Spleen (tissue), 11 donors: ENCODE measurements around the gene TMEM92. TPM values are rescaled to one million over a fixed set of nuclear protein-coding genes. Genes with fewer than 3 reads are reported as not detected.

ENCODE experiments used
- DNase-seq: peaks from one replicate; pipeline ENCODE4 v3.0.0-alpha.2; 2020
- H3K27ac ChIP-seq, 8 donors: fragments of 200-600 bp; sonication (generic) in 7 of 8; 1 replicate in 4 of 8; 2 replicates in 4 of 8; pipeline versions ENCODE4 v1.5.0 to v1.8.0; 2016 to 2021; ENCODE audit warnings: inconsistent platforms in 4 of 8, mild to moderate bottlenecking in 4 of 8, moderate library complexity in 1 of 8
- H3K27me3 ChIP-seq, 7 donors: fragments of 200-600 bp; sonication (generic) in 6 of 7; replicated peaks in 1 of 7; 1 replicate in 4 of 7; 2 replicates in 3 of 7; pipeline versions ENCODE4 v1.5.0 to v1.8.0; 2016 to 2021; ENCODE audit warnings: inconsistent platforms in 3 of 7, mild to moderate bottlenecking in 1 of 7
- H3K36me3 ChIP-seq, 6 donors: fragments of 200-600 bp; sonication (generic) in 5 of 6; 1 replicate in 4 of 6; 2 replicates in 2 of 6; pipeline versions ENCODE4 v1.5.0 to v1.8.0; 2016 to 2021; ENCODE audit warnings: inconsistent platforms in 2 of 6
- H3K4me1 ChIP-seq, 6 donors: fragments of 200-600 bp; sonication (generic) in 5 of 6; 1 replicate in 3 of 6; 2 replicates in 3 of 6; pipeline versions ENCODE4 v1.5.0 to v1.8.0; 2016 to 2021; ENCODE audit warnings: inconsistent platforms in 3 of 6
- H3K4me3 ChIP-seq, 8 donors: fragments of 200-600 bp; sonication (generic) in 7 of 8; 1 replicate in 4 of 8; 2 replicates in 4 of 8; pipeline versions ENCODE4 v1.5.0 to v1.8.0; 2016 to 2021; ENCODE audit warnings: inconsistent platforms in 4 of 8, mild to moderate bottlenecking in 4 of 8, moderate library complexity in 2 of 8
- H3K9me3 ChIP-seq, 8 donors: fragments of 200-600 bp; sonication (generic) in 7 of 8; 1 replicate in 4 of 8; 2 replicates in 4 of 8; pipeline versions ENCODE4 v1.5.0 to v1.8.0; 2016 to 2021; ENCODE audit warnings: inconsistent platforms in 4 of 8
- POLR2A ChIP-seq, 3 donors: fragments of 450-650 bp; IDR thresholded peaks; one replicate each; pipeline ENCODE4 v1.5.1; 2017; ENCODE audit warnings: antibody characterized with exemption in 3 of 3, mild to moderate bottlenecking in 1 of 3
- POLR2AphosphoS5 ChIP-seq, 3 donors: sonication (generic); formaldehyde crosslinking; IDR thresholded peaks; one replicate each; pipeline ENCODE4 v1.5.1; 2017; ENCODE audit warnings: antibody characterized with exemption in 3 of 3
- WGBS, 5 donors: extraction: QIAGEN DNeasy Blood & Tissue Kit in 3 of 5; methylation state at CpG; one replicate each; pipeline versions ENCODE4 v1.1.5 to v1.1.7; 2013 to 2018; 5-methylcytosine and 5-hydroxymethylcytosine counted together
- intact Hi-C: fragments of 100-400 bp; cut with DNase I; formaldehyde crosslinking; loops from one replicate; pipeline ENCODE4 v1.15.0; 2023; ENCODE audit warnings: low total_unique reads
- polyA plus RNA-seq, 3 donors: library from polyadenylated mRNA; stranded (reverse); fragments of 200-250 nt; gene quantifications; one replicate each; pipeline ENCODE4 v1.2.1, GENCODE V29; 2013
- total RNA-seq, 7 donors: library from RNA; depleted of rRNA in 3 of 7; stranded (reverse); fragments of >200 nt in 3 of 7; fragmentation: NEBNext Ultra II Directional in 4 of 7; extraction: Animal tissue kit (Norgen Biotek cat#: 25700) in 4 of 7; gene quantifications; one replicate each; pipeline versions ENCODE4 v1.1.0 to v1.2.1, GENCODE V29; 2016 to 2021
- TF ChIP-seq, protein P1 (sequence below), 11 experiments: fragments of 200-600 bp in 7 of 11; fragments of 450-650 bp in 4 of 11; sonication (generic) in 4 of 11; IDR thresholded peaks in 8 of 11; conservative IDR thresholded peaks in 3 of 11; 1 replicate in 7 of 11; 2 replicates in 4 of 11; pipeline versions ENCODE4 v1.4.0 to v1.8.0; 2016 to 2021; ENCODE audit warnings: antibody characterized with exemption in 11 of 11, inconsistent platforms in 4 of 11, mild to moderate bottlenecking in 1 of 11
- donor health status: healthy with polysubstance abuse.
- donor health status: DM: no; HTN: no; CAD: no; lungs with moderate emphysema.
- donor health status: DM: no; HTN: no; CAD: no.
- donor health status: Bipolar disorder and iron deficiency.
- donor health status: healthy.
- donor health status: DM: no; HTN: no; CAD: no.
- donor health status: DM: yes; HTN: yes; CAD: no.

Gene TMEM92
- total and polyA plus RNA-seq, 10 donors = 0.06 to 0.49 (median 0.44) TPM; not detected in 7

DNA sequence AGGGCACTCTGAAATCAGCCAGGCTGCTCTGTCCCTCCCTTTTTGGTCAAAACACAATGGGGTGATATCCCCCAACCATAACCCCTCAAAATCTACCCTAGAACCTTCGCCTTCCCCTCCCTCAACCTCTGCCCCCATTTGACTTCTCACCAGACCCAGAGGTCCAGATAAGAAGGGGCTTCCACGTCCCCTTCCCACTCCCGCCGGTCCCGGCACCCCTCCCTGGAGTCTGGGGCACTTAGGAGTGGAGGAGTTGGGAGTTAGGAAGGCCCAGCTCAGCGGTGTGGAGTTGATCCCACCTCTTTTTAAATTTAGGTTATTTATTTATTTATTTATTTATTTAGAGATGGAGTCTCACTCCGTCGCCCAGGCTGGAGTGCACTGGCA, 619 bp upstream of the TMEM92 start:
- peak overlapping the region in 3 of 8 donors; percentile 46 to 67 (median 52) for H3K4me3 ChIP-seq
- WGBS, 5 donors = 65 to 73% (median 66%) methylated on average over 8 of the region's 8 CpGs
- intact Hi-C loops = loop anchor here (1.0 kb wide), 1 partner anchor 73 kb away; no protein-coding TSS in a partner anchor
- DNase-seq = peak; percentile 70
- H3K9me3 ChIP-seq = no peaks in the 10 kb centered on the region
- TF ChIP-seq POLR2AphosphoS5 (IDR thresholded peaks at IDR 0.05) (no peak), POLR2A (IDR thresholded peaks at IDR 0.05) (no peak)
- TF ChIP-seq, protein P1, sequence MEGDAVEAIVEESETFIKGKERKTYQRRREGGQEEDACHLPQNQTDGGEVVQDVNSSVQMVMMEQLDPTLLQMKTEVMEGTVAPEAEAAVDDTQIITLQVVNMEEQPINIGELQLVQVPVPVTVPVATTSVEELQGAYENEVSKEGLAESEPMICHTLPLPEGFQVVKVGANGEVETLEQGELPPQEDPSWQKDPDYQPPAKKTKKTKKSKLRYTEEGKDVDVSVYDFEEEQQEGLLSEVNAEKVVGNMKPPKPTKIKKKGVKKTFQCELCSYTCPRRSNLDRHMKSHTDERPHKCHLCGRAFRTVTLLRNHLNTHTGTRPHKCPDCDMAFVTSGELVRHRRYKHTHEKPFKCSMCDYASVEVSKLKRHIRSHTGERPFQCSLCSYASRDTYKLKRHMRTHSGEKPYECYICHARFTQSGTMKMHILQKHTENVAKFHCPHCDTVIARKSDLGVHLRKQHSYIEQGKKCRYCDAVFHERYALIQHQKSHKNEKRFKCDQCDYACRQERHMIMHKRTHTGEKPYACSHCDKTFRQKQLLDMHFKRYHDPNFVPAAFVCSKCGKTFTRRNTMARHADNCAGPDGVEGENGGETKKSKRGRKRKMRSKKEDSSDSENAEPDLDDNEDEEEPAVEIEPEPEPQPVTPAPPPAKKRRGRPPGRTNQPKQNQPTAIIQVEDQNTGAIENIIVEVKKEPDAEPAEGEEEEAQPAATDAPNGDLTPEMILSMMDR (IDR thresholded peaks at IDR 0.05 in 8 of 11, conservative IDR thresholded peaks at IDR 0.05 in 3 of 11) = no peak
- H3K36me3 ChIP-seq = no peaks in the 10 kb centered on the region
- peaks cover 0 to 57% (median 21%) of the 10 kb centered on the region in 6 donors for H3K4me1 ChIP-seq
- H3K27ac ChIP-seq = peak overlapping the region in 4 of 8 donors; percentile 67 to 87 (median 78)
- H3K27me3 ChIP-seq = peaks cover 0 to 61% (median 21%) of the 10 kb centered on the region in 7 donors

DNA sequence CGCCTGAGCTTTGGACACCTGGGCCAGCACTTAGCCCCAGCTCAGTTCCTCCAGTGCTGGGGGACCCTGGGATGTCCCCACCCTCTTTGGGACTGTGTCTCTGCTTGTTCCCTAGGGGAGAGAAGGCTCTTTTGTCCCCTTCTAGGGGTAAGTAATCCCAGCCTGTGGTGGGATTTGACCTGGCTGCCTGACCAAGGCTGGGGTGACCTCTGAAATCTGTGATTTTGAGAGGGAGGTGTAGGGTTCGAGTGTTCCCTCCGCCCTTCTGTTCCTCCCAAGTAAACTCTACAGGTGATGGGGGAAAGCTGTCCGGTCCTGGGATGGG, 593 bp downstream of the TMEM92 start:
- DNase-seq = no peak
- peaks cover 0 to 60% (median 21%) of the 10 kb centered on the region in 6 donors for H3K4me1 ChIP-seq
- H3K27me3 ChIP-seq = peaks cover 0 to 68% (median 21%) of the 10 kb centered on the region in 7 donors
- no peaks in the 10 kb centered on the region for H3K9me3 ChIP-seq
- no peak overlapping the region for H3K4me3 ChIP-seq
- TF ChIP-seq, protein P1 (IDR thresholded peaks at IDR 0.05 in 8 of 11, conservative IDR thresholded peaks at IDR 0.05 in 3 of 11) = no peak
- no peak for TF ChIP-seq POLR2A (IDR thresholded peaks at IDR 0.05)
- no peak for TF ChIP-seq POLR2AphosphoS5 (IDR thresholded peaks at IDR 0.05)
- no peaks in the 10 kb centered on the region for H3K36me3 ChIP-seq
- H3K27ac ChIP-seq = peak overlapping the region in 3 of 8 donors; percentile 17 to 87 (median 81)
- intact Hi-C loops = no loop called here
- WGBS, 5 donors = 69 to 80% (median 70%) methylated on average over 4 of the region's 4 CpGs

DNA sequence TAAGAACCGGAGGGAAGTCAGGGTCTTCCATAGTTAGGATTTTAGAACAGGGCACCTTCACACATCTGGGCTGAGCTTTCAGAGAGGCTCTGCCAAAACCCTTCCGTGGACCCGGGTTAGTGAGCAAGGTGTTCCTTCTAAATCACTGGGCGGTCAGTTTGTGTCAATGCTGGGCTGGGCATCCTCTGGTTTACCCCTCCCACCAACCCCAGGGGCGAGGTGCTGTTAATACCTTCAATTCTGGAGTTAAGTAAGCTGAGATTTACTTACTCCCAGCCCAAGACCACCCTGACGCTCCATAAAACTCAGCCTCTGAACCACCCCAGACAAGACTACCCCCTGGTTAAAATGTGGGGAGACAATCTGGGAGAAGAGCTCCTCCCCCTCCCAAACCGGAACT, 1.0 kb downstream of the TMEM92 start:
- H3K27me3 ChIP-seq = peaks cover 0 to 73% (median 24%) of the 10 kb centered on the region in 7 donors
- WGBS, 5 donors = 71 to 83% (median 76%) methylated on average over 4 to 7 of the region's 7 CpGs
- peaks cover 0 to 60% (median 21%) of the 10 kb centered on the region in 6 donors for H3K4me1 ChIP-seq
- intact Hi-C loops = no loop called here
- H3K9me3 ChIP-seq = no peaks in the 10 kb centered on the region
- H3K27ac ChIP-seq = peak overlapping the region in 1 of 8 donors; percentile 87
- no peaks in the 10 kb centered on the region for H3K36me3 ChIP-seq
- no peak overlapping the region for H3K4me3 ChIP-seq
- TF ChIP-seq POLR2A (IDR thresholded peaks at IDR 0.05) (no peak), POLR2AphosphoS5 (IDR thresholded peaks at IDR 0.05) (no peak)
- peak; percentile 23 for DNase-seq

DNA sequence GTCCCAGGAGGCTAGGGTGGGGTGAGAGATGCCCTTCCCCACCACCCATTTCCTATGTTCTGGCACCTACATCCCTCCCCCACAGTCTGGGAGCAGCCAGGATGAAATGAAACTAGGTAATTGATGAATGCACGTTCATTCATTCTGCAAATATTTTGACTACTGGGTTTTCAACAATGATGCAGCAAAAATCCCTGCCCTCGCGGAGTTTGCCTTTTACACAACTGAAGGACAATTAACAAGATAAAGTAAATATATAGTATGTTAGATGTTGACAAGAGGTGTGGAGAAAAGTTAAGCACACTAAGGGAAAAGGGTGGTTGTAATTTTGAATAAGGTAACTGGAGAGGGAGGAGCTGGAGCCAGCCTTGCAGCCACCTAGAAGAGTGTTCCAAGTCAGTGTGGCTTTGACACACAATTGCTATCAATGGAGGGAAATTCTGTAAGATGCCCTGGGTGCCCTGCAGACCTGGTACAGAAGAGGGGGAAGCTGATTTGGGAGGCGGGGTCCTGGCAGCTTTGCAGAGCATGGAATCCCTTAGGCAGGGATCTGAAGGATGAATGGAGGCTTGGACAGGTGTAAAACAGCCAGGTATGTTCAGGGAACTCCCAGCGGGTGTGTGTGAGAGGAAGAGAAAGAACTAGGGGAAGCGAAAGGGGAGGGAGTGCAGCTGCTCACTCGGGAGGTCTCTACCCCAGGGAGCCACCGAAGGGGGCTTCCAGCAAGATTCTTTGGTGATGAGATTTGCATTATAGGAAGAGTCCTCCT, 2.5 kb downstream of the TMEM92 start:
- H3K27me3 ChIP-seq = peaks cover 0 to 83% (median 25%) of the 10 kb centered on the region in 7 donors
- intact Hi-C loops = no loop called here
- H3K27ac ChIP-seq = no peak overlapping the region
- no peak for TF ChIP-seq POLR2AphosphoS5 (IDR thresholded peaks at IDR 0.05)
- TF ChIP-seq POLR2A (IDR thresholded peaks at IDR 0.05) = no peak
- TF ChIP-seq, protein P1 (IDR thresholded peaks at IDR 0.05 in 8 of 11, conservative IDR thresholded peaks at IDR 0.05 in 3 of 11) = no peak
- peaks cover 0 to 68% (median 19%) of the 10 kb centered on the region in 6 donors for H3K4me1 ChIP-seq
- H3K4me3 ChIP-seq = no peak overlapping the region
- 35 to 48% (median 41%) methylated on average over 8 of the region's 8 CpGs for WGBS, 5 donors
- no peaks in the 10 kb centered on the region for H3K9me3 ChIP-seq
- H3K36me3 ChIP-seq = no peaks in the 10 kb centered on the region
- DNase-seq = no peak
